Fibroblast of the aortic adventitia (primary cell): Measurements from ENCODE around the gene METTL4. TPM values are rescaled to one million over a fixed set of nuclear protein-coding genes. Genes with fewer than 3 reads are reported as not detected.

Experiments used
- DNase-seq: peaks from one replicate; pipeline ENCODE4 v3.0.0-alpha.2; 2010; ENCODE audit warnings: low read depth
- H3K4me3 ChIP-seq: 2 replicates; pipeline ENCODE4 v1.5.1; 2011; ENCODE audit warnings: low read depth, mild to moderate bottlenecking, control low read depth, low read length, moderate library complexity
- total RNA-seq: library from RNA; depleted of rRNA; stranded (reverse); fragments of >200 nt; gene quantifications from 2 replicates; pipeline ENCODE4 v1.2.3, GENCODE V29; 2012; ENCODE audit warnings: low replicate concordance
- TF ChIP-seq, protein P1 (sequence below): IDR thresholded peaks from 2 replicates; pipeline ENCODE4 v1.5.1; 2011; ENCODE audit warnings: mild to moderate bottlenecking, low read length, control low read depth, inconsistent platforms; ENCODE audit not compliant: insufficient read depth

Gene METTL4
- total RNA-seq, 1 donor = 22.1 TPM

DNA sequence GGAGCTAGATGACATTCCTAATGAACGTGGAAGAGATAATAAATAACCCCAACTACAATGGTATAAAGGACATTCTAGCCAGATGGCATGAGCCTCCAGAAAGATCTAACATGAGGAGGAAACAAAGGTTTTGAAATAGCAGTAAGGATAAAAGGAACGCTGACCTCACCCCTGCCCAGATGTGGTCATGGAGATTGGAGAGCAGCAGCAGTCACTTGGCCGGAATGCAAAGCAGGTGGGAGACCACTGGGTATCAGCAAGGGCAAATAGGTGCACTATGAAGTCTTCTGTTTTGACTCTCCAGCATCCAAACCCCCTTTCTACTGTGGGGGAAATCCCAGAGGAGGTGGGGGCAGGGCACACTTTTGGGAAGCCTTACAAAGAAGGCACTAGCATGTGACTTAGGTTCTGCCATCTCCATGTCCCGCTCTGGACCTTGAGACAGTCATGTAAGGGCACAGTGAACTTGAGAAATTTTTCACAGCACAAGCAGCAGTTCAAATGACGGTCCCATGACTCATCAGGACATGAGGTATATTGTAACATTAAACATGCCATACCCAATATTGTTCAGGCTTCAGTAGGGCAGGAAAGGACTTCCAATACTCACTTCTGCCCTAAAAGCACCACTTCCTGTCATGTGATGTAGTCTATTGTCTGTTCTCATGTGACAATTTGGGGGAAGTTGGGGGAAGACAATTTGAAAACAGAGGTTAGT lies 55.2 kb downstream of the METTL4 start:
- no peak overlapping the region for H3K4me3 ChIP-seq
- DNase-seq = peak; percentile 87
- TF ChIP-seq, protein P1, sequence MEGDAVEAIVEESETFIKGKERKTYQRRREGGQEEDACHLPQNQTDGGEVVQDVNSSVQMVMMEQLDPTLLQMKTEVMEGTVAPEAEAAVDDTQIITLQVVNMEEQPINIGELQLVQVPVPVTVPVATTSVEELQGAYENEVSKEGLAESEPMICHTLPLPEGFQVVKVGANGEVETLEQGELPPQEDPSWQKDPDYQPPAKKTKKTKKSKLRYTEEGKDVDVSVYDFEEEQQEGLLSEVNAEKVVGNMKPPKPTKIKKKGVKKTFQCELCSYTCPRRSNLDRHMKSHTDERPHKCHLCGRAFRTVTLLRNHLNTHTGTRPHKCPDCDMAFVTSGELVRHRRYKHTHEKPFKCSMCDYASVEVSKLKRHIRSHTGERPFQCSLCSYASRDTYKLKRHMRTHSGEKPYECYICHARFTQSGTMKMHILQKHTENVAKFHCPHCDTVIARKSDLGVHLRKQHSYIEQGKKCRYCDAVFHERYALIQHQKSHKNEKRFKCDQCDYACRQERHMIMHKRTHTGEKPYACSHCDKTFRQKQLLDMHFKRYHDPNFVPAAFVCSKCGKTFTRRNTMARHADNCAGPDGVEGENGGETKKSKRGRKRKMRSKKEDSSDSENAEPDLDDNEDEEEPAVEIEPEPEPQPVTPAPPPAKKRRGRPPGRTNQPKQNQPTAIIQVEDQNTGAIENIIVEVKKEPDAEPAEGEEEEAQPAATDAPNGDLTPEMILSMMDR = no peak

DNA sequence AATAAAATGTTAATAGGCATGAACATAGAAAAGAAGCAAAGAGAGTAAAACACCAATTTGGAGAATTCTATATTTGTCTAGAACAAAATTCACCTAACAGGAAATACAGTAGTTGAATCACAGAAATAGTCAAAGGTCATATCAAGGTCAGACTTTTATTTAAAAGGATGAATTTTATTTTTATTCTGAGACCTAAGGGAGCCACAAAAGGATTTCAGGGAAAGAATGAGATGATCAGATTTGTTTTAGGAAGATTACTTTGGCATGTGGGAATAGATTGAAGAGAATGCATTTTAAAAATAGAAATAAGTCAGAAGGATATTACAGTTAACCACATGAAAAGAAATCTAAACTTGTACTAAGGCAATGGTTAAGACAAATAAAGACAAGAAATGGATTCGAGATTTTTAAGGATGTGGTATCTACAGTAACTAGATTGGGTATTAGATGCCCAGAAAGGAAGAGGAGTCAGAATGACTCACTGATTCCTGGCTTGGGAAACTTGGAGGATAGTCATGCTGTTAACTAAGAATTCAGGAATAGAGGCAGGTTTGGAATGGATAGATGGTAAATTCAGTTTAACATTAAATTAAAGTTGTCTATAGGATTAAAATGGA lies 56.0 kb downstream of the METTL4 start:
- TF ChIP-seq, protein P1 = no peak
- H3K4me3 ChIP-seq = no peak overlapping the region

DNA sequence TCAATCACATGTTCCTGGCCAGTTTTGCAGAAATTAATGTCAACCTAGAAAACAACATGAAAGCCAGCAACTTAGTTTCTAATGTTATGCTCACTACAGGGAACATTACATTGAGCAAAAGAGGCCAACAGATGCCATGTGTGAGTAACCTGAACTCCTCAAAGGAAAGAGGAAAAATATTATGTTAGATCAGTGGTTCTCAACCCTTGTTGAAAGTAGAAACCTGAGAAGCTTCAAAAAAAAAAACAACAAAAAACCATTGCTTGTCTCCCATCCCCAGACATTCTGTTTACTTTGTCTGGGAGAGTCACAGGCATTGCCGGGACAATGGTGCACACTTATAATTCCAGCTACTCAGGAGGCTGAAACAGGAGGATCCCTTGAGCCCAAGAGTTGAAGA lies 57.7 kb downstream of the METTL4 start:
- TF ChIP-seq, protein P1 = no peak
- DNase-seq = no peak
- no peak overlapping the region for H3K4me3 ChIP-seq

More for the DNA sequence above, 56.0 kb downstream of the METTL4 start:
- peak; percentile 94 for DNase-seq

DNA sequence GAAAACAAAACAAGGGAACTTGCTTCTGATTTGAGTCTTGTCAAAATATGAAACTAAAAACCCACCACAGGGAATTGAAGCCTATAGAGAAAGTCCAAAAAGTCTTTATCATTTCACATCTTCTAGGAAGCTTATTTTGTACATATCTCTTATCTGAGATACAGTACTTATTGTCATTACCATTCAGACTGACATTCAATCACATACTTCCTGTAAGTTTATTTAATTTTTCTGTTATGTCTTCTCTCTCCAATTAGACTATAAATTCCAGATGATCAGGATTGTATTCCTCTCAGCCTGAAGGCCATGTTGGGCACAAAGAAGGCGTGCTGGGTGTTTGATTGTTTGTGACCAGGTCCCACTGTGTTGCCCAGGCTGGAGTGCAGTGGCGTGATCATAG lies 59.2 kb downstream of the METTL4 start:
- H3K4me3 ChIP-seq = no peak overlapping the region
- DNase-seq = no peak
- TF ChIP-seq, protein P1 = no peak

DNA sequence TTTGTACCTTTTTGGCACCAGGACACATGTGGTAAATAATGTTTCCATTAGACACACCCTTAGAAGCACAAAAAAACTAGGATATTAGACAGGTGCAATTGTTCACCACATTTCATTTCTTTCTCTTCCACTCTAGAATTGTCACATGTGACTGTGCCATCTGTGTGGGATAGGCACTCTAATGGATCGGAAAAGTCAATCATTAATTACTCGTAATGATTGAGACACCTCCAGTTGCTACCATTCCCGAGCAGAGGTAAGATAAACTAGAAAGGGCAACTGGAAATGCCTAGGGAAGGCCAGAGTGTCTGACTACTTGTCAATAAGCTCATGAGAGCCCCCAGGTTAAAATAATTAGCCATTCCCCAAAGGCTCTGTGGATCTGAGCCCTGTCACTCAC lies 59.9 kb downstream of the METTL4 start:
- H3K4me3 ChIP-seq = no peak overlapping the region
- TF ChIP-seq, protein P1 = no peak
- no peak for DNase-seq

DNA sequence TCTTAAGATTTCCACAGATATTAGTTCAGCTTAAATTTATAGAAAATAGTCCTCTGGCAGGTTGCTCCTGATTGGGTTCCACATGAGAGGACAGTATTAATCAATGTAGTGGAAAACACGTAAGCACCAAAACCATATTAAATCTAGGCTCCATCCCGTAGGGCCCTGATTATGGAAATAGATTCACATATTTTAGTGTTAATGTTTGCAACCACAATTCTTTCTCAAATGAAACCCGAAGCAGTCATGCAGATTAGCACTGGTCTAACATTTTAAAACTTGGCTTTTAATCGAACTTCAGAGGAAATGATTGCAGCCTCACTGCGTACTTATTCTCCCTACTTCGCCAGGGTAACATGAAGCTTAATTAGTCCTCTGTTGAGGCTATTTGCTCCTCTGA lies 60.9 kb downstream of the METTL4 start:
- TF ChIP-seq, protein P1 = no peak
- DNase-seq = no peak
- no peak overlapping the region for H3K4me3 ChIP-seq
